Nucleus accumbens (tissue), 56 donors: ENCODE results near the gene POLD1.
"Not testable (repeated sequence)": the region's sequence is repeated elsewhere in the genome, so short reads cannot be mapped to it uniquely, and the experiment has no call there.

Experiments used
- DNase-seq, 56 donors: peaks; one replicate each; lab custom pipeline; 2025; lab: John Stamatoyannopoulos, UW

POLD1 gene

DNA sequence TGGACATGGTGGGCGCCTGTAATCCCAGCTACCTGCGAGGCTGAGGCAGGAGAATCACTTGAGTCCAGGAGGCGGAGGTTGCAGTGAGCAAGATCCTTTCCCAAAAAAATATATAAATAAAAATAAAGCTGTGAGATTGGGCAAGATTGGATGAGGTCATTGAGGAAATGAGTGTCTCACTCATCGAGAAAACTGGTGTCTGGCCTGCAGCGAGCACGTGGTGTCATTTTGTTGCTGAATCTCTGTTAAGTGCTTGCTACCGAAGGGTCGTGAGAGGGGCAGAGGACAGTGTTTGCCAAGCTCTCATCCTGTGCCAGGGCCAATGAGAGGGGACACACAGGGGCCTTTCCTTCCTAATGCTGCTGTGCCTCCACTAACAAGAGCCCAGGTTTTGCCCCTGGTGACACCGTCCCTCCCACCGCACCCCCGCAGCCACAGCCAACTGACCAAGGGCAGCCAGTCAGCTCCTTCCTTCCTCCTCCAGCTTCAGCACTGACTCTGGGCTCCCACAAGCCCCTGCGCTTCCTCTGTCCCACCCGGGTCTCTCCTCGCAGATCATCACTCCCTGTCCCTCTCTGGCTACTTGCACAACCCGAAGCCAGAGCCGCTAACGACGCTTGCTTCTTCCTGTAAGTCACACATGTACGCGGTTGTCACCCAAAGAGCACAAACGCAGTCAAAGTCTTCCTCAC, 3.2 kb downstream of the POLD1 start:
- peak in 10 of 56 donors; percentile 2 to 26 (median 9) for DNase-seq

DNA sequence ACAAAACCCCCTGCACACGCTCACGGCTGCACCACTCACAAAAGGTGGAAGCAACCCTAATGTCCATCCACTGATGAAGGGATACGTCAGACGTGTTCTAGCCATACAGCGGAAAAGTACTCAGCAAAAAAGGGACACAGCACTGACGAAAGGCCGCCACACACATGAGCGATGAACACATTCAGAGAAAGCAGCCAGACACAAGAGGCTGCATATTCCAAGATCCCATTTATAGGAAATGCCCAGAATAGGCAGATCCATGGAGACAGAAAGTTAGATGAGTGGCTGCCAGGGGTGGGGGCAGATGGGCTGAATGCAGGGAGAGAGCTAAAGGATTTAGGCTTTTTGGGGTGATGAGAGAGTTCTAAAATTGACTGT, 3.7 kb downstream of the POLD1 start:
- DNase-seq = no peak

DNA sequence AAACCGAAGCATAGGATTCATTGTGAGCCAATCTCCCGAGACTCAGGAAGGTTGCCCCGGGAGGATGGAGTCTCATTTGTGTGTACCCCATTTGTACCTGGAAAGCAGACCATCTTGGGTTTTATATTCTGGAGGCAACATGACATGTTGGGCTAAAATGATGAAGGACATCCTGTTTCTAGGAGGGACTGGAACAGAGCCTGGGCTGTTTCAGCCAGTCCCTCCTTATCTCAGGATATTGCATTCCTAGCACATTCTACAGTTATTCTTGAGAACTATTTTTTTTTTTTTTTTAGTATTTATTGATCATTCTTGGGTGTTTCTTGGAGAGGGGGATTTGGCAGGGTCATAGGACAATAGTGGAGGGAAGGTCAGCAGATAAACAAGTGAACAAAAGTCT, 6.1 kb downstream of the POLD1 start:
- not testable (repeated sequence) for DNase-seq

DNA sequence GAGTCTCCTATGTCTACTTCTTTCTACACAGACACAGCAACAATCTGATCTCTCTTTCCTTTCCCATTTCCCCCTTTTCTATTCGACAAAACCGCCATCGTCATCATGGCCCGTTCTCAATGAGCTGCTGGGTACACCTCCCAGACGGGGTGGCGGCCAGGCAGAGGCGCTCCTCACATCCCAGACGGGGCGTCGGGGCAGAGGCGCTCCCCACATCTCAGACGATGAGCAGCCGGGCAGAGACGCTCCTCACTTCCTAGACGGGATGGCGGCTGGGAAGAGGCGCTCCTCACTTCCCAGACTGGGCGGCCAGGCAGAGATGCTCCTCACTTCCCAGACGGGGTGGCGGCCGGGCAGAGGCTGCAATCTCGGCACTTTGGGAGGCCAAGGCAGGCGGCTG, 6.8 kb downstream of the POLD1 start:
- DNase-seq = not testable (repeated sequence)

DNA sequence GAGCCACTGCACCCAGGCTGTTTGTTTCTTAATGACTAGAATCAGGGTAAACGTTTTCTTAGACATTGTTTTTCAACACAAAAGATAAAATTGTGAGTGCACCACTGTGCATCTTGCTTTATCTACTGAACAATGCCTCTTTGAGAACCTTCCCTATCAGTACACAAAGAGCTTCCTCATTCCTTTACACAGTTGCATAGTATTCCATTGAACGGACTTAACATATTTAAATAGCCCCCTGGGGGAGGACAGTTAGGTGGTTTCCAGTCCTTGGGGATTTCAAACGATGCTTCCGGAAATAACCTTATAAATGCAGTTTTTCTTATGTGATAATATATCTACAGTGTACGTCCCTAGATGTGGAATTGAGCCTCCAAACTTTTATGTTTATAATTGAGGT, 8.6 kb downstream of the POLD1 start:
- DNase-seq = no peak

DNA sequence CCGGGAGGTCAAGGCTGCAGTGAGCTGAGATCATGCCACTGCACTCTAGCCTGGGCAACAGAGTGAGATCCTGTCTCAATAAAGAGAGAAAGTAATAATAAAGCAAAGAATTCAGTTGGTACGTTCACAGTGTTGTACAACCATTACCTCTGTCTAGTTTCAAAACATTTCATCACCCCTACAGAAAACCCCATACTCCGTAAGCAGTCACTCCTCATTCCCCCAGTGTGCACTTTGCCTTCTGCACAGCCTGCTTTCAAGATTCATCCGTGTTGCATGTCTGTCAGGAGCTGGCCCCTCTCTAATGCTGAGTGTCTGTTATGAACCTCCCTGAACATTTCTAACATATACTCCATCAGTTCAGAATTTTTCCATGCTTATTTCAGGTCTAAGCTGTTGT, 9.4 kb downstream of the POLD1 start:
- DNase-seq = no peak

DNA sequence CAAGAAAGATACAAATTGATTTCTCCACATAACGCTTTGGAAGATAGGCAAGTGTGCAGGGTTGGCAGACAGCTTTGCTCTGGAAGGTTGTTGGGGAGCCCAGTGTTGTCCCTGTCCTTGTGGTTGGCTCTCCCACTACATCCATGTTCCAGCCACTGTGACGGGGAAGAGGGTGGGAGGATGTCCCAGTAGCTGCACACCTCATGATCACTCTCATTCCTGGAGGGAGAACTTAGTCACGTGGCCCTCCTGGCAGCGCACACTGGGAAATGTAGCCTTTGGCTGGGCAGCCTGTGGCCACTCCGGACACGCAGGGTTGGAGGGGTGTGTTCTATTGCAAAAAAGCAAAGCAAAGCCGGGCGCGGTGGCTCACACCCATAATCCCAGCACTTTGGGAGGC, 9.9 kb downstream of the POLD1 start:
- DNase-seq = no peak

DNA sequence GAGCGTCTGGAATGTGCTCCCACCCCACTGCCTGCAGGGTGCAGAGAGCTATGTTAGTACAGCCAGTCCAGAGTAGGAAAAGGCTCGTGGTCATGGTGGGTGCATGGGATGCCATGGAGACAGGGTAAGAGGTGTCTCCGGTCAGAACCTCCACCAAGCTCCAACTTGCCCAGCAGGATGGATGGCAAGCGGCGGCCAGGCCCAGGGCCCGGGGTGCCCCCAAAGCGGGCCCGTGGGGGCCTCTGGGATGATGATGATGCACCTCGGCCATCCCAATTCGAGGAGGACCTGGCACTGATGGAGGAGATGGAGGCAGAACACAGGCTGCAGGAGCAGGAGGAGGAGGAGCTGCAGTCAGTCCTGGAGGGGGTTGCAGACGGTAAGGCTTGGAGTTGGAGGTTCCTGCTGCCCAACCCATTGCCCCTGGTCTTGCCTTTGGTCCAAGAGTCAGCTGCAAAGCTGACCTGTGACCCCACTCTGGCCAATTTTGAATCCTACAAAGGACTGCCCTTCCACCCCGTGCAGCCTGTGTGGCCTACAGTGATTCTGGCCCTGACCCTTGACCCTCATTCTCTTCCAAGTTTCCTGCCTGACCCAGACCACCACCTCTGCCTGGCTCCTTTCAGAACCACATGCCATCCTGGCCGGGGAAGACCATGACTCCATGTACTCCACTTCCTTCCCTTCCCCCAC, 14.7 kb downstream of the POLD1 start:
- DNase-seq = no peak

DNA sequence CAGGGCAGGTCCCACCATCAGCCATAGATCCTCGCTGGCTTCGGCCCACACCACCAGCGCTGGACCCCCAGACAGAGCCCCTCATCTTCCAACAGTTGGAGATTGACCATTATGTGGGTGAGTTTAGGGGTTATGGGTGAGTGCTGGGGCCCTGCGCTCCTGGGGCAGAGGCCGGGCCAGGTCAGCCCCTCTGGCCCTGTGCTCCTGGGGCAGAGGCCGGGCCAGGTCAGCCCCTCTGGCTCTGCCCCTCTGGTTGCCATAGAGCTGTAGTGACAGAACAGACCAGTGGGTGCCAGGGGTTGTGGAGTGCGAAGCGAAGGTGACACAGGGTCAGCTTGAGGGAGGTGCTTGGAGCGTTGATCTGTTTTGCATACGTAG, 15.2 kb downstream of the POLD1 start:
- DNase-seq = no peak

DNA sequence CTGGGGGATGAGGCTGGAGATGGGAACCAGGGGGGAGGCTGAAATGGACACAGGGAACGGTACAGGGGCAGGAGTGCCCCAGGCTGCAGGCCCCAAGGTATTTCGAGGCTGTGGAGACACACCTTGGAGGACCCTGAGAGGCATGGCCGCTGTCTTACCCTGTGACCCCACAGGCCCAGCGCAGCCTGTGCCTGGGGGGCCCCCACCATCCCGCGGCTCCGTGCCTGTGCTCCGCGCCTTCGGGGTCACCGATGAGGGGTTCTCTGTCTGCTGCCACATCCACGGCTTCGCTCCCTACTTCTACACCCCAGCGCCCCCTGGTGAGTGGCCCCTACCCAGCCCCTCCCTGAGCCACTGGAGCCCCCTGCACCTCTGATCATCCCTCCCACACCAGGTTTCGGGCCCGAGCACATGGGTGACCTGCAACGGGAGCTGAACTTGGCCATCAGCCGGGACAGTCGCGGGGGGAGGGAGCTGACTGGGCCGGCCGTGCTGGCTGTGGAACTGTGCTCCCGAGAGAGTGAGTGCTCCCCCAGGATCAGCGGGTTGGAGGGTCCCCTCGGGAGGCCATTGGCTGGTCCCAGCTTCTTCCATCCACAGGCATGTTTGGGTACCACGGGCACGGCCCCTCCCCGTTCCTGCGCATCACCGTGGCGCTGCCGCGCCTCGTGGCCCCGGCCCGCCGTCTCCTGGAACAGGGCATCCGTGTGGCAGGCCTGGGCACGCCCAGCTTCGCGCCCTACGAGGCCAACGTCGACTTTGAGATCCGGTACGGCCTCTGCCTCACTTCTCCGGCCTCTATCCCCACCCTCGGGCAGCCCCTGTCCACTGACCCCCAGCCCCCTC, 17.7 kb downstream of the POLD1 start:
- DNase-seq = no peak

DNA sequence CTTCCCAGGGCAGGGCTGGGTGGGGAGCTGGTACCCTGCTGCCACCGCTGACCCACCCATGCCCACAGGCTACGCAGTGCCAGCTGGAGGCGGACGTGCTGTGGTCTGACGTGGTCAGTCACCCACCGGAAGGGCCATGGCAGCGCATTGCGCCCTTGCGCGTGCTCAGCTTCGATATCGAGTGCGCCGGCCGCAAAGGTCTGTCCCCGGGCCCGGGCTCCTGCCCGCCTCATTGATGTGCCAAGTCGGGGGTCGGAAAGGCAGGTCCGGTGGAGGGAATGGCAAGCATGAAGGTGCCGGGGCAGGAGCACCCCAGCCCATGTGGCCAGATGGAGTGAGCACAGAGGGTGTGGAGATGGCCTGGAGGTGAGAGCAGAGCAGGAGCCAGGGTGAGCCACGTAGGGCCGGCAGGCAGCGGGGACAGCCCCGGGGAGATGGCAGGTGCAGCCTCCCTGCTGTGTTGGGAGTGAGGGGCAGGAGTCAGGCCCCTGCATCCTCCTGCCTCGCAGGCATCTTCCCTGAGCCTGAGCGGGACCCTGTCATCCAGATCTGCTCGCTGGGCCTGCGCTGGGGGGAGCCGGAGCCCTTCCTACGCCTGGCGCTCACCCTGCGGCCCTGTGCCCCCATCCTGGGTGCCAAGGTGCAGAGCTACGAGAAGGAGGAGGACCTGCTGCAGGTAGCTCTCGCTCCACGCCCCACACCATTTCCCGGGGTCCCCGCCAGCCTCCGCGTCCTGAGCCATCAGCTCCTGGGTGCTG, 18.6 kb downstream of the POLD1 start:
- no peak for DNase-seq

DNA sequence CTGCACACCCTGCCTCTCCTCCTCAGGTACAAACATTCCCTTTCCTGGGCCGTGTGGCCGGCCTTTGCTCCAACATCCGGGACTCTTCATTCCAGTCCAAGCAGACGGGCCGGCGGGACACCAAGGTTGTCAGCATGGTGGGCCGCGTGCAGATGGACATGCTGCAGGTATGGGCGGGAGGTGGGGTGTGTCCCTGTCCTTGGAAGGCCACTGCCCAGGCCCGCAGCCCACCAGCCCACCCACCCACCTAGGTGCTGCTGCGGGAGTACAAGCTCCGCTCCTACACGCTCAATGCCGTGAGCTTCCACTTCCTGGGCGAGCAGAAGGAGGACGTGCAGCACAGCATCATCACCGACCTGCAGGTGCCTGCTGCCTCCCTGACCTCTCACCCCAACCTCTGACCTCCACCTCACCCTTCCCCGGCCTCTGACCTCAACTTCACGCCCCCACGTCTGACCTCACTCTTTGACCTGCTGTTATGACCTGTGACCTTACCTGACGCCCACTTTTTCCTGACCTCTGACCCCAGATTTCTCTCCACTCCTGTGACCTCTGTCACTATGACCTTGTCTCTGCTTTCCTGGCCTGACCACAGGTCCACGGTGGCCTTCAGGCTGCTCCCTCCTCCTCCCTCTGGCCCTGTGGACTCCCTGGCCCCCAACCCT, 22.1 kb downstream of the POLD1 start:
- DNase-seq = no peak

DNA sequence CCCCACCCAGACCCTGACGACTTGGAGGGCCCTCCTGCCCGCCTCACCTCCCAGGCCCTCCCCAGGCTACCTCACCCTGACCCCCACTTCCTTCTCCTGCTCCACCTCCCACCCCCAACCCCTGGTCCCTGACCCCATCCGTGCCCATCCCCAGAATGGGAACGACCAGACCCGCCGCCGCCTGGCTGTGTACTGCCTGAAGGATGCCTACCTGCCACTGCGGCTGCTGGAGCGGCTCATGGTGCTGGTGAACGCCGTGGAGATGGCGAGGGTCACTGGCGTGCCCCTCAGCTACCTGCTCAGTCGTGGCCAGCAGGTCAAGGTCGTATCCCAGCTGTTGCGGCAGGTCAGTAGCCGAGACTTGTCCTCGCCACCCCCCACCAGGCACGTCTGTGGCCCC, 22.7 kb downstream of the POLD1 start:
- no peak for DNase-seq

DNA sequence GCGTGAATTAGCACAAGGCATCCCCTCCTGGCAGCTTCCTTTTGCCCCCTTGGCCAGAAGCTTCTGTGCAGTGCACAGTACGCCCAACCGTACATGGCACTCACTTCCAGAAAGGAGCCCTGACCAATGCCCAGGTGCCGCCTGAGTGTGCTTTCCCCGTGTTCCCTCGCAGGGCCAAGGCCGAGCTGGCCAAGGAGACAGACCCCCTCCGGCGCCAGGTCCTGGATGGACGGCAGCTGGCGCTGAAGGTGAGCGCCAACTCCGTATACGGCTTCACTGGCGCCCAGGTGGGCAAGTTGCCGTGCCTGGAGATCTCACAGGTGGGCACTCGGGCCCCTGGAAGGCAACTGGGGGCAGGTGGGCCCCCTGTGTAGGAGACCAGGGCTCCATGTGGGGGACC, 25.2 kb downstream of the POLD1 start:
- DNase-seq = no peak

DNA sequence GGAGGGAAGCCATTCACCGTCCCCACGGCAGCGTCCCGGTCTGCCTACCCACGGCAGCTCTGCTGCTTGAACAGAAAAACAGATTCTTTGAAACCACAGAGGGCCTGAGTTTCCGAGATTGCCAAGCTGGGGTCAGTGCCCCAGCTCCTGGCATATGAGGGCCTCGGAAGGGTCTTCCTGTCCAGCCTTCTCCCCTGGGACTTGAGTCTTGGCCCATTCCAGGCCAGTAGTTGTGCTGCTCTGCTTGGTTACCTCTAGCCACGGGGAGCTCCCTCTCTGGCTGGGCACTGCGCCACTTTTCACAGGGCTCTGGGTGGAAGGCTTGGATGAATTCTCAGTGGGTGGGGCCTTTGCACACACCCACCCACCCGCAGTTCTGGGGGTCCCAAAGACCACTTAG, 26.0 kb downstream of the POLD1 start:
- no peak for DNase-seq

DNA sequence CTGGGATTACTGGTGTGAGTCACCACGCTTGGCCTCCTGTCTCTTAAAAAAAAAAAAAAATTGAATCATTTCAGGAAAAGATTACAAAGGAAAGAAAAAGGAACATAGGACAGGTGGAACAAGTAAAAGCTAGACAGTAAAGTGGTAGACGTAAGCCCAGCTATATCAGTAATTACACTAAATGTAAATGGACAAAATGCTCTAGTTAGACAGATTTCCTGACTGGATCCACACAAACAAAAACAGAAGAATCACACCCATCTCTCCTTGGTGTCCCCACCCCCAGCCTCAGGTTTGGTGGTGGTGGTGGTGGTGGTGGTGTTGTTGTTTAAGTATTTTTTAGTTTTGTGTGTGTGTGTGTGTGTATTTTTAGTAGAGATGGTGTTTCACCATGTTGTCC, 28.3 kb downstream of the POLD1 start:
- DNase-seq = no peak

DNA sequence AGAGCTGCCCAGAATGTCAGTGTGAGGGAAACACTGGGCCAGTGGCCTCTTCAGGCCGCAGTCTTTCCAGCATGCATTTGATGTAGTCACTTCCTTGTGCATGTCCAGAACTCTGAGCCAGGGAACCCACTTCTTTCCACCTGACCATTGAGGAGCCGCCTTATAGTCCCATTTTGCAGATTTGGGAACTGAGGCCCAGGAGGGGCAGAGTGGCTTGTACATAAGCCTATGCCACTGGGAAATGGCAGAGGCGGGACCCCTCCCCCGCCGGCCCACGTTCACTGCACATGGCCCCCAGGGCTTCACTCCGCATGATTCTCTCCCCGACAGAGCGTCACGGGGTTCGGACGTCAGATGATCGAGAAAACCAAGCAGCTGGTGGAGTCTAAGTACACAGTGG, 28.9 kb downstream of the POLD1 start:
- DNase-seq = no peak

DNA sequence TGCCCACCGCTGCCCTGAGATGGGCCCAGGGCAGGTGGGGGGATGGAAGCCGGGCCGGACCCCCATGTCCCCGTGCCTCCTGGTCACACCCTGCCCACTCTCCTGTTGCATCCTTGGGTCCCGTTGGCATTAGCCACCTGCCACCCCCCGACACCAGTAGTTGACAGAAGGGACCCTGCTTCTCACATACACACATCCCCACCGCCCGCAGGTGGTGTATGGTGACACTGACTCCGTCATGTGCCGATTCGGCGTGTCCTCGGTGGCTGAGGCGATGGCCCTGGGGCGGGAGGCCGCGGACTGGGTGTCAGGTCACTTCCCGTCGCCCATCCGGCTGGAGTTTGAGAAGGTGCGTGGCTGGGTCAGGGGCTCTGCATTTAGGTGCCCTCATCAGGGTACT, 29.4 kb downstream of the POLD1 start:
- DNase-seq = no peak

DNA sequence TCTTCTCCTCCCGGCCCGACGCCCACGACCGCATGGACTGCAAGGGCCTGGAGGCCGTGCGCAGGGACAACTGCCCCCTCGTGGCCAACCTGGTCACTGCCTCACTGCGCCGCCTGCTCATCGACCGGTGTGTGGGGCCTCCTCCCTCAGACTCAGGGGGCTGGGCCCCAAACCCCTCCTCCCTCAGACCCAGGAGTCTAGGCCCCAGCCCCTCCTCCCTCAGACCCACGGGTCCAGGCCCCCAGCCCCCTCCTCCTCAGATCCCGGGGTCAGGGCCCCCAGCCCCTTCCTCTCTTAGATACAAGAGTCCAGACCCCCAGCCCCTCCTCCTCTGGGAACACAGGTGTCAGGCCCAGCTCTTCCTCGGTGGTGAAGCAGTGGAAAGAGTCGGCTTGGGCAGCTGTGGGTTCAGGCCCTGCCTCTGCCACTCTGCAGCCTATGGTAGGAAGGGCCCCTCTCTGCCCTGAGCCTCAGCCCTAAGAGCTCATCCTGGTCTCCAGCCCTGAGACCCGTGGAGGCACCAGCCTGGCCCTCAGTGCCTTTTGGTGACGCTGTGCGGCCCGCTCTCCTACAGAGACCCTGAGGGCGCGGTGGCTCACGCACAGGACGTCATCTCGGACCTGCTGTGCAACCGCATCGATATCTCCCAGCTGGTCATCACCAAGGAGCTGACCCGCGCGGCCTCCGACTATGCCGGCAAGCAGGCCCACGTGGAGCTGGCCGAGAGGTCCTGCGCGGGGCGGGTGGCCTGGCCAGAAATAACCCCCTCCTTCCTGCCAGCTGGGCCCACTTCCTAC, 30.9 kb downstream of the POLD1 start:
- peak in 39 of 56 donors; percentile 0 to 69 (median 15) for DNase-seq

DNA sequence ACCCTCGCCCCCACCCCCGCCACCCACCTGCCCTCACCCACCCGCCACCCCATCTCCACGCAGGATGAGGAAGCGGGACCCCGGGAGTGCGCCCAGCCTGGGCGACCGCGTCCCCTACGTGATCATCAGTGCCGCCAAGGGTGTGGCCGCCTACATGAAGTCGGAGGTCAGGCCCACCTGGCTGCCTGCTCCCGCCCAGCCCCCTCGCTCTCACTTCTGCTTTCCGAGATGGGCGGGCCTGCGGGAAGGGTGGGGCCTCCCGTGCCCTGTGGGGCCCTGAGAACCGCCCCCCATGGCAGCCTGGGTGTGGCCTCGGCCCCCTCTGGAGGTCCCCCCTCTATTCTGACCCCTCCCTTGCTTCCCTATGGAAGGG, 31.5 kb downstream of the POLD1 start:
- DNase-seq = peak in 1 of 56 donors; percentile 18
